Bronchus fibroblast of lung (primary cell): ENCODE results near the gene TEX22. TPM values are rescaled to one million over a fixed set of nuclear protein-coding genes. Genes with fewer than 3 reads are reported as not detected.

ENCODE experiments used
- total RNA-seq: library from RNA; depleted of rRNA; stranded (reverse); fragments of >200 nt; gene quantifications from 2 replicates; pipeline ENCODE4 v1.2.3, GENCODE V29; 2015

TEX22 gene, protein sequence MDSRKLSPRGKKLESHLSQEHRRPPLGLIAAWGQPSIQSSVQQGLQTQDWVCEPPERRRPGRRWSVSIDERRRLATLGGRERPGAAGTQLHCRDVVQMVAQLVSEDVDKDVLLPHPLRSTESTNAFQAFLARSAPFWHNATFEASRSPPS
- total RNA-seq = under 0.01 TPM in 1 of 2 replicates, not detected in the other

DNA sequence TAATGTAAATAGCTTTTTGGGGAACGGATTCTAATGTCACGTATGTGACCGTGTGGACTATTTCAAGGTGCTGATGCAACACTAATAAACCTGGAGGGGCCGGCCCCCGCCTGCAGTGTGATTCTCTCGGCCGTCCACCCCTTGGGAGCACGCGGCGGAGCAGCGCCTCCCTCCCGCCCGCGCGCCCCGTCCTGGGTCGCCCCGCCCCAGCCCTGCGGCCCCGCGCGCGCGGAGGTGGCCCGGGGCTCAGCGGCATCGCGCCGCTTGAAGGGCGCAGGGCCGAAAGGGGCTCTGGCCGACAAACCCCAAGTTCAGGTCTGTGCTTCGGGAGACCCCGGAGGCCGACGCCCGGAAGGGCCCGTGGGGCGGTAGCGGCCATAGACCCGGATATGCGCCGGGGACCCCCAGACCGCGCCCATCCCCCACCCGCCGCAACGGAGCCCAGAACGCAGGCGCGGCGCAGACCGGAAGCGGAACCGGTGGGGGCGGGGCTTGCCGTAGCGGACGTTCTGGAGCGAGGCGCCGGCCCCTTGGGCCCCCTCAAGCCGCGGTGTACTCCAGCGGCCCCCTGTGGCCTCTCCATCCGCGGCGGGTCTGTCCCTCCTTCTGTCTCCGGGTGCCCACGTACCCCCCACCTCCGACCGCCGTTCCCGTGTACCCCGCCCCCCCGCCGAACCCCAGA, at the start of gene TEX22:
Gene TEX22 (plus strand): TSS at position 495 of the 682 bp plus-strand sequence. CDS start 803 bp downstream, outside the sequence.

DNA sequence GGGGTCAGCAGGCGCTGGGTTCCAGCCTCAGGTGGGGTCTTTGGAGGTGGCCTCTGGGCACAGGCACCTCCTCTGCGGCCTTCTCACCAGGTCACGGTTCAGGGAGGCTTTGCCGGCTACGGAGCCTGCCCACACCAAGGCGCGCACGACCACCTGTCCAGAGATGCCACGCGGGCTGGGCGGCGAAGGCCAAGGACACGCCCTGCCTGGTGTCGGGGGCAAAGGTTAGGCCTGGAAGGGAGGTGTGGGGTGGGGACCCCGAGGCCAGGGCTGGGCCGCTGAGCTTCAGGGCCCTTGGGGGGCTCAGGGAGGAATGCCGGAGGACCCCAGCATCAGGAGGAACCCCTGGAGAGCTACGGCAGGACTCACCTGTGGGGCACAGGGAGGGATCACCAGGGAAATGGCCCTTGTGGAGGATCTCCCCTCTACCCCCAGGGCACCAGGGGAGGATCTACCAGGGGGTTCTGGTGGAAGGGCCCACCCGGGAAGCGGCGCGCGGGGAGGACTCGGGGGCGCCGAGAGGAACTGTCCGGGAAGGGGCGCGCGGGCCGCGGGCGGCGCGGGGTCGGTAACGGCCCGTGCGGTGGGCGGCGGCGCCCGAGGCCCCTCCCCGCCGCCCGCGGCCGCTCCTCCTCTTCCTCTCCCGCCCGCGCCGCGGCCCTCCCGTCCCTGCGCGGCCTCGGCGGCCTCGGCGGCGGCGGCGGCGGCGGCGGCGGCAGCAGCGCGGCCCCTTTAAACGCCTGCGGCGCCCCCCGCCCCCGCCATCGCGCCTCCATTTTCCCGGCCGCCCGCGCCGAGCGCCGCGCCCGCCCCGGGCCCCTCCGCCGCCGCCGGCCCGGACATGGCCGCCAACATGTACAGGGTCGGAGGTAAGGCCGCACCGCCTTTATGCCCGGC, 21.1 kb downstream of the TEX22 start, which contains the start of gene MTA1:
Gene MTA1 (plus strand): TSS at position 633 of the 897 bp plus-strand sequence. CDS start 209 bp downstream, at position 842.

Other genes starting within 250 kb of the TEX22 start
- gene JAG2, start 229.8 kb upstream of the TEX22 start, total RNA-seq = 0.30 and 0.50 TPM in 2 replicates
- 6.1 and 6.7 TPM in 2 replicates for gene NUDT14, start 217.2 kb upstream of the TEX22 start, total RNA-seq
- 56.2 and 63.7 TPM in 2 replicates for gene BTBD6, start 150.0 kb upstream of the TEX22 start, total RNA-seq
- gene BRF1, start 97.5 kb upstream of the TEX22 start, total RNA-seq = 26.8 and 27.2 TPM in 2 replicates
- 40.3 and 40.5 TPM in 2 replicates for gene PACS2, start 83.8 kb upstream of the TEX22 start, total RNA-seq
- 39.2 and 47.0 TPM in 2 replicates for gene MTA1, start 21.3 kb downstream of the TEX22 start, total RNA-seq
- 102 and 104 TPM in 2 replicates for gene CRIP2, start 76.3 kb downstream of the TEX22 start, total RNA-seq
- 1.7 and 3.3 TPM in 2 replicates for gene CRIP1, start 88.3 kb downstream of the TEX22 start, total RNA-seq
- gene TEDC1, start 92.7 kb downstream of the TEX22 start, total RNA-seq = 16.3 and 19.2 TPM in 2 replicates
- gene TMEM121, start 128.0 kb downstream of the TEX22 start, total RNA-seq = 9.1 and 11.4 TPM in 2 replicates